HCT116 (cell line): ENCODE results near the gene SLC45A2.

Experiments
- ATF3 ChIP-seq: IDR thresholded peaks from 2 replicates; pipeline ENCODE4 v1.6.1; 2012
- CTCF ChIP-seq, 3 experiments: fragments of 200-600 bp in 1 of 3; sonication (generic) in 1 of 3; IDR thresholded peaks in 2 of 3; conservative IDR thresholded peaks in 1 of 3; 2 replicates each; pipeline ENCODE4 v1.5.1; 2012 to 2017; ENCODE audit warnings: low read depth in 2 of 3, low read length in 2 of 3, antibody characterized with exemption in 1 of 3, borderline replicate concordance in 1 of 3, control low read depth in 1 of 3, mild to moderate bottlenecking in 1 of 3, mixed read lengths in 1 of 3, mixed run types in 1 of 3, moderate library complexity in 1 of 3; ENCODE audit not compliant: insufficient read depth in 1 of 3
- EGR1 ChIP-seq: IDR thresholded peaks from 2 replicates; pipeline ENCODE4 v1.6.1; 2012; ENCODE audit warnings: low read depth
- EZH2 ChIP-seq: fragments of 200-600 bp; sonication (generic); IDR thresholded peaks from 2 replicates; pipeline ENCODE4 v1.6.1; 2017; ENCODE audit warnings: antibody characterized with exemption, mixed run types
- EZH2phosphoT487 ChIP-seq: fragments of 200-600 bp; IDR thresholded peaks from 2 replicates; pipeline ENCODE4 v1.6.1; 2018; ENCODE audit warnings: antibody characterized with exemption, borderline replicate concordance
- POLR2AphosphoS5 ChIP-seq: IDR thresholded peaks from 2 replicates; pipeline ENCODE4 v1.6.1; 2011; ENCODE audit warnings: mild to moderate bottlenecking, low read depth, low read length, moderate library complexity
- SRF ChIP-seq: IDR thresholded peaks from 2 replicates; pipeline ENCODE4 v1.6.1; 2012; ENCODE audit warnings: low read depth

DNA sequence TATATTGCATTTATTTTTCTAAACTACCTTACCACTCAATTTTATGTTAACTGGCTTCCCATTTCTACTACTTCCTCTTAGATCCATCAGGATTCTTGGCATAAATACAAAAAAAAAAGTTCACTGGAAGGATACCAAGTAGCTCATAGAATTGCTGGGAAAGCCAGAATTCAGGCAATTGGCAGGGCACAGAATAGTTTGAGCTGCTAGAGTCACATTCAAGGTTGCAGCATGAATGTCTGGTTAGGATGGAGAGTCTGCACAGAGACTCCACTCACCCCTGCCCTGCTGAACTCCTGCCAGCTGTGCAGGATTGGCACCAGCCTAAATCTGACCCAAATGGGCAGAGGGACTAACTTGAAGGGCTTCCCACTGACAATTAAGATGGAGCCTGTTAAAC lies 28.3 kb upstream of the SLC45A2 start:
- no peak for TF ChIP-seq CTCF (IDR thresholded peaks at IDR 0.05 in 2 of 3, conservative IDR thresholded peaks at IDR 0.05 in 1 of 3; ENCODE audit: borderline replicate concordance in 1 of 3, insufficient read depth in 1 of 3, low read depth in 2 of 3, low read length in 2 of 3)
- no peak for TF ChIP-seq ATF3
- no peak for TF ChIP-seq EZH2phosphoT487
- TF ChIP-seq EGR1, result no peak
- no peak for TF ChIP-seq EZH2
- no peak for TF ChIP-seq POLR2AphosphoS5
- no peak for TF ChIP-seq SRF
